OCI-LY3 (cell line): ENCODE data around the gene SIRPG.

ENCODE experiments used
- EZH2phosphoT487 ChIP-seq: fragments of 200-600 bp; shearing (Covaris generic); IDR thresholded peaks from 2 replicates; pipeline ENCODE4 v1.6.1; 2018; ENCODE audit warnings: antibody characterized with exemption, mixed run types, low read depth
- TF ChIP-seq, protein P1 (sequence below): fragments of 200-600, 300-600 bp; sonication (generic); IDR thresholded peaks from 2 replicates; pipeline ENCODE4 v1.5.1; 2014; ENCODE audit warnings: antibody characterized with exemption, low read length, low read depth

DNA sequence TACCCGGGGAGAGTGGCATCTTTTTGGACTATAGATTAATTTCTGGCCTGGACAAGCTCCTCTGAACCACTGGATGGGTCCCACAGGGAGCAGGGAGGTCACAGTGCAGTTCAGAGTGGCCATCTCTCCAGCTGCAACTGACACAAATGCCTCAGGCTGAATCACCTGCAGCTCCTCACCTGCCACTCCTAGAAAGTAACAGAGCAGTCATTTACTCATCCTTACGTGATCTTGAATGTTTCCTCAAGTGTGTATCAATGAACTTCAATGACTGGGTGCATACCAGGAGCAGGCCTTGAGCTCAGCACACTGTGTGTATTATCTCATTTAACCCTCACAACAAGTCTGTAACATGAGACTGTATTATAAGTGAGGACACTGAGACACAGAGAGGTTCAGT lies 40.0 kb upstream of the SIRPG start:
- no peak for TF ChIP-seq EZH2phosphoT487
- TF ChIP-seq, protein P1, sequence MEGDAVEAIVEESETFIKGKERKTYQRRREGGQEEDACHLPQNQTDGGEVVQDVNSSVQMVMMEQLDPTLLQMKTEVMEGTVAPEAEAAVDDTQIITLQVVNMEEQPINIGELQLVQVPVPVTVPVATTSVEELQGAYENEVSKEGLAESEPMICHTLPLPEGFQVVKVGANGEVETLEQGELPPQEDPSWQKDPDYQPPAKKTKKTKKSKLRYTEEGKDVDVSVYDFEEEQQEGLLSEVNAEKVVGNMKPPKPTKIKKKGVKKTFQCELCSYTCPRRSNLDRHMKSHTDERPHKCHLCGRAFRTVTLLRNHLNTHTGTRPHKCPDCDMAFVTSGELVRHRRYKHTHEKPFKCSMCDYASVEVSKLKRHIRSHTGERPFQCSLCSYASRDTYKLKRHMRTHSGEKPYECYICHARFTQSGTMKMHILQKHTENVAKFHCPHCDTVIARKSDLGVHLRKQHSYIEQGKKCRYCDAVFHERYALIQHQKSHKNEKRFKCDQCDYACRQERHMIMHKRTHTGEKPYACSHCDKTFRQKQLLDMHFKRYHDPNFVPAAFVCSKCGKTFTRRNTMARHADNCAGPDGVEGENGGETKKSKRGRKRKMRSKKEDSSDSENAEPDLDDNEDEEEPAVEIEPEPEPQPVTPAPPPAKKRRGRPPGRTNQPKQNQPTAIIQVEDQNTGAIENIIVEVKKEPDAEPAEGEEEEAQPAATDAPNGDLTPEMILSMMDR = no peak
